HG02759 (cell line): ENCODE measurements around the gene ETV6.

Experiments used
- ATAC-seq: cut with Tn5 transposase; IDR thresholded peaks from one replicate; pipeline ENCODE4 v1.9.1; 2021; ENCODE audit warnings: mild to moderate bottlenecking, moderate library complexity; ENCODE audit not compliant: unreplicated experiment

ETV6 gene

DNA sequence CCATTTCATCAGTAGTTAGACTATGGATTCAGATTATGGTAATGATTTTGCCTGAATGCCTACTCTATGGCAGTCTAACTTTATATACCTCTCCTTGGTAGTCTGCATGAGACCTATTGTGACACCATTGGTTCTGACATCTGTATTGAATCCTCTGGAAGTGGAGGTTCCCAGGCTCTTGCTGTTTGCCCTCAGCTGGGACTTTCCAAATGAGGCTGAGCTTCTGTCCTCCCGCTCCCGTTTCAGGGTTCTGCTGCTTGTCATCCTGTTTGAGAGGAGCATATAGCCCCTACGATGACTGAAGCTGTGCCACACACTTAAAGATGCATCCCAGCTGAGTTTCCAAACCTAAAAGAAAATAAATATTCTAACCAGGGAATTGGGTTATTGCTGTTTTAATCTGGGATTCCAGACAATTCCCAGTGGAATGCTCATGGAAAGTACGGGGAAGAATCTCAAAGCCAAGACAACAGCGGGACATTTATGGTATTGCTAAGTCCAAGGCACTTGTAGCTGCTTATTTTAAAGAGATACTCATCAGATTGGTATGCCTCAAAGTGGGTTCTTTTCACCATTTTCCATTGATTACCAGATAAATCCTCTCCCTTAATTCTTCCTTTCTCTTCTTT lies 105.9 kb downstream of the ETV6 start:
- ATAC-seq = no peak

DNA sequence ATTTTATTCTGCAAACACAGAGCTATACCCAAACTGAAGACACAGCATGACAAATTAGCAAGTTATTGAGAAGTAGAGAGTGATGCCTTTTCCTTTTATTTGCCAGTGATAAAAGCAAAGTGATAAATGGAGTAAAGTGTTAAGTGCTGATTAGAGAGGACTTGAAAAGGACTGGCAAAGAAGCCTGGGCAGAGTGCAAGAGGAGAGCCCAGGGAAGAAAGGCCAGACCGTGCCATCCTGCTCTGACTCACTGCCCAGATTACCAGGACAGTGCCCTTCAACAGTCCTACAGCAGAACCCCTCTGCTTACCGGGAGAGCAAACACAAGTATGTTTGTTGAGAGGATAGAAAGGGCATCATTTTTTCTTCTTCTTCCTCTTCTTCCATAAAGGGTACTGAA lies 106.5 kb downstream of the ETV6 start:
- no peak for ATAC-seq

DNA sequence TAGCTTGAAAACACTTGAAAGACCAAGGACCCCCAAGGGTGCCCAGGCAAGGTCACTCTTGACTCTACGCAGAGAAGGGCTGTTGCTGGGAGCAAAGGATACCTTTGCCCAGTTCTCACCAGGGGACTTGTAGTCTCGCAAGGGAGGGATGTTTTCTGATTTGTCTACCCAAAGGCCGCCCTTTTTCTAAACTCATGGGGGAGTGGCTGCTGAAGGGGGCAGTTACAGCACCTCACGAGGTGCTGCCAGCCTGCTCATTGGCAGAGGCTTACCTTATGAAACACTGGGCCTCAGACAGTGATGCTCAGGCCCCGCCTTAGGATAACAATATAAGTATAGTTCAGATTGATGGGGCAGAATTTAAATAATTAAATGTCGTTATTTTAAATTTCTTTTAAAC lies 107.0 kb downstream of the ETV6 start:
- ATAC-seq = no peak

DNA sequence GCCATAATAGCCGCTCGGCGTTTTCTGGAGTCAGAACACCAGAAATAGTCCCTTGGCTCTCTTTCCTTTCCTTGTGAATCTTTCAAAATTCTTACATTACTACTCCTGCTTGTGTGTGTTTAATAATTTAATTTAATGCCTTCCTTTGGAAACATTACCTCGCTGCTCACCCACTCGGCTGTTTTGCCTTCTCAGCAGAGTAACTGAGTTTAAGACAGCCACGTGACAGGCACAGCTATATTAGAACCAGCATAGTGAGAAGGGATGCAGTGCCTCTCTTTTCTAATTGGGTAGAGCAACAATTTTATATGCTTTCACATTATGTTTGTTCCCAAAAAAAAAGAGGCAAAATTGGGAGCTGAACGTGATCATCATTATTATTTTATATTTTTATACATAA lies 107.6 kb downstream of the ETV6 start:
- ATAC-seq = no peak

DNA sequence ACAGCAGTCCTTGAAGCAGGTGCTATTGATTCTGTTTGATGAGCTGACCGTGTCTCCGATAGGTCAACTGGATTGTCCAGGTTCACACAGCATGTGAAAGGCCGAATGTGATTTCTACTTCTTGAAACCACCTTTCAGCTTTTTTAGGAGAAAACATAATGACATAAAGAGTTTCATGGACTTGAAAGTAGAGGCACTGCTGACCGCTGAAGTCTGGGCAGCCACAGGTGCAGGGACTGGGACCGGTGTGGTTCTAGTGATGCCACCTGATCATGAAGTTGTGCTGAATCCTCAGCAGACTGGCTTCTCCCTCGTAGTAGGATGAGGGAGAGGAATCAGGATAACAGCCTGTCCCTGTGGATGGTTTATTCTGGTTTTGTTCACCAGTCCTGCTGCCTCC lies 108.1 kb downstream of the ETV6 start:
- no peak for ATAC-seq

DNA sequence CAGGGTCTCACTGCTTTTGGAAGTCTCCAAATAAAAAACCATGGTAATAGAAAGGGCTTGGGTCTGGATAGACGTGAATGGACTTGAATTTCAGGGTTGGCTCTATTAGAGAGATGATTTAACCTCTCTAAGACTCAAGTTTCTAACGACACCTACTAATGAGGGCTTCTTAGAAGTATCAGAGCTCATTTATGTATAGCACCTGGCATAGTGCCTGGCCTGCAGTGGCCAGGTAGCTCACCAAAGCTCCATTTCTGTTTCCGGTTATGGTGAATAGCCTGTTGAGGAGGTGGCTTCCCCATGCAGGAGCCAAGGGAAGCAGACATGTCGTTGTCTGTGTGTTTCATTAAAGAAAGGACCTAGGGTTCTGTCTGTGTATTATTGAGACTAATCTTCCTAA lies 108.6 kb downstream of the ETV6 start:
- no peak for ATAC-seq

DNA sequence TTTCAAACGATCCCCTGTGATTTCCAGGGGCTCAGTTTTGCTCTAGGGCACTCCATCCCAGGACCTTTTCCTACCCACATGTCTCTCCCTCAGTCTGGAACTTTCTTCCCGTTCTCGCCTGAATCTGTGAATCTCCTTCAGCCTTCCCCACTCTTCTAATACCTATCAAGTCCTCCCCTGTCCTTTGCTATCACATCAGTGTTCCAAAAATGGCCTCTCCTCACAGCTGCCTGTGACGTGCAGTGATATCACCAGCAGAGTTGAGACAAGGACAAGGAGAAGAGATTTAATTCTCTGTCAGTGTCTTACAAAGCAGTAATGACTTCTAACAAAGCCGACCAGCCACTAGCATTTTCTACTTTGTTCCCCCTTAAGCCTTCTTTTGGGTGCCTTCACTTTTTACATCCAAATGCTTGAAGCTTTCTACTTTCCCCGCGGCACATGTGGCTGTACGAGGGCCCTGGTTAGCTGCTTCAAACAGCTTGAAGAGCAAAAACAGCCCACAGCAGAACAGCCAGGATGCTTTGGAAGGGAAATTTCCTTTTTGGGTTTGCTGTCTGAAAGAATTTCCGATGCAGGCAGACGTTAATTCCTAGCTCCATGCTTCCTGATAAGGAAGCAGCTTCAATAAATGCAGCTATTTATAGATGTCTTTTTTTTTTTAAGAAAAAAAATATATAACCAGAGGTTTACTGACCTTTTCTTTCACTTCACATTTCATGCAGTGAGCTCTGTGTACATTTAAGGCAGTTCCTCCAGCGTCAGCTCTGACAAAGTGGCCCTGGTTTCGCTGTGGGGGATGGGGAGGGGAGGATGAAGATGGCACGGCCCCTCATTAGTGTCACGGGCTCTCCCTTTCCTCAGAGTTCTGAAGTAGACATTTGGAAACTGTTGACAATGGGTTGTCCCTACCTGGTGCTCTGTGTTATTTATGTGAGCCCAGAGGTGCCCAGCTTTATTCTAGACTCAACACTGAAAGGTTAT lies 109.3 kb downstream of the ETV6 start:
- ATAC-seq = peak; percentile 38

DNA sequence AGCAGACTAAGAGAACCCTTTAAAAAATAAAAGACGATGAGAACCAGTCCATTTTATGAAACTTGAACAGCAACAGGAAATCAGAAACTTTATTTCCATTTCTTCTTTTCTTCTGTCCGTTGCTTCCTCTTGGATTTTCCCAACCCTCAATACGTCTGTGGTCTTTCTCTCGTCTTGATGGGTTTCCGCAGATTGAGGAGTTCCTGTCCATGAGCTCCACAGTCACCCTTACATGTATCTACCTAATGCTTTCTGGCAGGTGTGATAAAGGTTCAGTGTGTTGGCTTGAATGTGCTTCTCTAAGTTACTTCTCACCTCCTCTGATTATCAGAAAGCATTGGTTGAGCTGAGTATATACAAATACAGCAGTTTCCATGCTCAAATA lies 110.0 kb downstream of the ETV6 start:
- ATAC-seq = no peak

DNA sequence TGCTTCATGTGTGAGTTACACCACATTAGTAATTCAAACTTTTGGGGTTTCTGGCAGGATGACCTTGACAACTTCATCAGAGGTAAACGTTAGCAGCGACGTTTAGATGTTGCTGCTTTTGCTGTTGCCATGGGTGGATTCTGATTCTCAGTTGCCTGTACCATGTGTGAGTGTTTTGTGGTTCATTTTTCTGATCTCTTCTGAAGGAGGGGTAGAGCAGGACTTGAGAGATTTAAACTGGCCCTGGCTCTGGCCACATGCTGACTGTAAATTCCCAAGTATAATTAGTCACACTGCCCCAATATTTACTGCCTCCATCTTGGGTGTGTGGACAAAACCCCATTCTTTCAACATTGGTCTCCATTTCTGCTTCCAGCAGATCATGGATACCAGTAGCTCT lies 110.4 kb downstream of the ETV6 start:
- ATAC-seq = no peak

DNA sequence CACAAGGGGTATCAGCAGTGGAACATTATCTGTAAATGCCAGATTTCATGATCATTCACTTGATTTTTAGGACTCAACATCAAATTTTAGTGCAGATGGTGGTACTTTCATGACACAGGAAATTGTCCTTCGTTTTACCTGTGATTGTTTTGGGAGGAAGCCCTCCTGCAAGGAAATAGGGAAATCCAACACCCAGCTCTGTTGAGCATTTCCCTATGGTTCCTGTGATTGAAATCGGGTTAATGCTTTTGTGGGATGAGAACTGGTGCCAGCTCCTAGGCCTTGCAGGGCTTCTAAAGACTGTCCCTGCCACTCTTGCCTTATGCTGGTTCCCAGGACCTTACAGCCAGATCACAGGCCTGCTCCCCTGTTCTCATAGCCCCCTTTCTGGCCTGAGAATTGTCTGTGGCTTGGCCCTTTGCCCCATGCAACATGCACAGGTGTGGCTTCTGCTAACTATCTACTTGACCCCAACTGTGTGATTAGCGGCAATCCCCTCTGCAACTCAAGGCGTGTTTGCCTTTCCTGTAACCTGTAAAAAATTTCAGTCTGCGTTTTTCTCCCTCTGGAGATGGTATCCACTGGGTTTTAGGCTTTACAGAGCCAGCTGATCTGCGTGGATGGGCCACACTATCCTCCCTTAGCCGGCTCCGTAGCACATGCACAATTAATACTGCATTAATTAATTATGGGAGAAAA lies 112.5 kb downstream of the ETV6 start:
- ATAC-seq = peak; percentile 58

DNA sequence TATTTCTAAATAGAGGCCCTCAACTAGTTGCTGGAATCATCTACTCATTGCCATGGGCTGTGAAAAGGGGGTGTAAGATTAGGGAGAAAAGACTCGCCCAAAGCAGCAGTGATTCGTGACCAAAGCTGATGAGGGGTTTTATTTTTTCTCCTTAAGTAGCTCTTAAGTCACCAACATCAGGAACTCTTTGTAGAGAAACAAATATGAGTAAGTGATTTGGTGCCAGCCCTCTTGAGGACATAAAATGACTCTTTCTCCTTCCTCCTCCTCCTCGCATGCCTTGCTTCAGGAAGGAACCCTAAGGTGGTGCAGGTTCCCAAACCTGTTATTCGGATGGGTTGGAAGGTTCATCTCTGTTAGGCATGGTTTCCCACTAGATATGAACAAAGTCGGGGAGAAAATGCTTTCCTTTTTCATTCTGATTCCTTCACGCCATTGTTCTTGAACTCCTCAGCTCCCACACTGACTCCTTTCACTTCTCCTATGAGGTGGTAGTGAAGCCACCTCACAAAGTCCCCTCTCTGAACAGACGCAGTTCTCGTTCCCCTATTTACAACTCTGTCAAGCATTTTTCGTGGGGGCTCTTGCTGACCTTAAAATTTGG lies 113.4 kb downstream of the ETV6 start:
- peak; percentile 41 for ATAC-seq

DNA sequence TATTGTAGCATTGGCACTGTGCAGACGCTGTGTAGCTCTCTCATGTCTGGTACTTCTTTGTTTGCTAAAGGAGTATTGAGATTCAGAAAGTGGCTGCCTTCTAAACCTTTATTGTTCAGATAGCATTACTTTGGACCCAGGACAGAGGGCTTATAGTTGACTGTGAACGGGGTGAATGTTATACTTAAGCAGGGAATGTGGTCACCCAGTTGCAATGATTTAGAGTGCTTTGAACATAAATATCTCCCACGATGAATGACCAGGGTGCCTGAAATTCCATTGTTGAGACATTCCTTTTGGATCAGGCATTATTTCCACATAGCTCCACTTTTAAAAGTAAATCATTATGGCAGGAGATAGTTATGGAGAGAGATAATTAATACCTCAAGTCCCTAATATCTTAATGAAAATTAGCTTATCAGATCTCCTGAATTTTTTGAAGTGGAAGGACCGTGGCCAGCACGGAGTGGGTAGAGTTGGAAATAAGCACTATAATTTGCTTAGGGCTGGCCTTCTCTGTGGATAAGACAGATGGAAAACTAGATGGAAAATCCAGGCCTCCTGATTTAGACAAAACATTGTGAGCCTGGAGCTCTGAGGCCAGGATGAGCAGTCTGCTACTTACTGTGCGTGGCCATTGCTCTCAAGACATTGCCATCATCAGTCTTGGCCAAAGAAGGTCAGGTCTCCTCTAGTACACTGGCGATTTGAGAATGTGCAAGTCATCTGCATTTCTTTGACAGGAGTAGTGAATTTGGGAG lies 114.5 kb downstream of the ETV6 start:
- ATAC-seq = no peak

DNA sequence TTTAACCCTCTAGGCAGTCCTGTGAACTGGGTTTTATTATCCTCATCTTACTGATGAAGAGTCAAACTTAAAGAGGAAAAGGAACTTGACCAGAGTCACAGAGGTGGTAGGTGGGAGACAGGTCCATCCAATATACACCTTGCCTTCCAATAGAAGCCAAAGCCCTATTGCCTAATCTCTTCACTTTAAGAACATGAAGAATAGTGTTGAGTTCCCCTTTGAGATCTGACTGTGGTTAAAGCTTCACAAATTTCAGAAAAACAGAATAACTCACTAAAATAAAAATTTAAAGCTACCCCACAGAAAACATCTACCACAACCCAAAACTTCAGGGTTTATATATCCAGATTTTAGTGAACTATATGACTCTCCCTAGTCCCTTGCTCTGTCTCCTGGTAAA lies 115.4 kb downstream of the ETV6 start:
- ATAC-seq = no peak

DNA sequence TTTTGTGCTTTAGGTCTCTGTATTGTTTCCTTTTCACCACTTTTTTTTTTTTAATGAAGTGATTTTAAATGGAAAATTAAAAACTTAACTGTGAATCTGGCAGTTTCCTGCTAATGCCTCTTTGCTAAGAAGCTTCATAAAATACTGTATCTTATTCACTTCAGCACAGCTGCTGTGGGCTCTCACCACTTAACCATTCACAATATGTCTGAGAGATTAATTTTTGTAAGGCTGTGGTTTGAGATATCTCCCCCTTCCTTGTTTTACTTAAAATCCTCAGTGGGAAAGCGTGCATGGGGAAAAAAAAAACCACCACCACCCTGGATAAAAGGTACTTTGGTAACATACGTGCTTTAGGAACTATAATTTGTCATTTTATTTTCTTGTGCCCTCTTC lies 115.9 kb downstream of the ETV6 start:
- no peak for ATAC-seq

DNA sequence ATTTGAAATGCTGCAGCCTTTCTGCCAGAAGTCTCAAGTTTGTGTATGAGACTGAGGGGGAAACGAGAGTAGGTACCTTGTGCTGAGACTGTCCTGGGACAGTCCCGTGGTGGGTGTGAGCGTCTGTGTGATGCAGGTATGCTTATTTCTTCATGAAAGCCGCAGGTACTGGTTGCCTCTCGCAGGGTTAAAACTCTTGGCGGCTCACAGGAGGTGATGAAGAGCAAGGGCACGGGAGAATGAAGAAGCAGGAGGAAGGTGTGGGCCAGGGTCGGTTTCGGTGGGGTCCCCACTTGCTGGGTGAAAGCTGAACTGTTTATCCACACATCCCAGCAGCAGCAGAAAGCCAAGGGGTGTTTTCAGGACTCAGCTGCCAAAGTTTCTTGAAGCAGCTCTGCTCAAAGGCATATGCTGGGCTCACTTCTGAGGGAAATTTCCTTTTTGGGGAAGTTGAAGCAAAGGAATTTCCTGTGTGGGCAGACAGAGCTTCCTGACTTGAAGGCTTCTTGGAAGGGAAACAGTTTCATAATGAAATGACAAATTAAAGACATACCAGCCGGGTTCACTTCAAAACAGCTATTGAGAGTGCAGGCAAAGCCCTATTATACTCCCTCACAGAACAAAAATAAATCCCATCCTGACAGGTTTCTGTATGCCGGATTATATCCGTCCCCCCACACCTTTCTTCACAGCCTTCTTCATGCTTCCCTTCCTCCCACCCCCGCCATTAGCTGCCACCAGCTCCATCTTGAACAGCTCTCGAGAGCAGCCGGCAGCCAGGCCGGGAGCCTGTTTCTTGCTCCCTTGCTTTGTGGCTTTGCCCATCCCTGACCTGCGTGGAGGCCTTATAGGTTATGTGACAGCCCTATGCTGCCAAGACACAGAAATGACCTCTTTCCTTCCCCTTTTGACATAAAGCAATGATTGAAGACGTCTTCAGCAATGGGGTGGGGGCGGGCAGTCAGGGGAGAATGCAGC lies 116.6 kb downstream of the ETV6 start:
- ATAC-seq = peak; percentile 58

DNA sequence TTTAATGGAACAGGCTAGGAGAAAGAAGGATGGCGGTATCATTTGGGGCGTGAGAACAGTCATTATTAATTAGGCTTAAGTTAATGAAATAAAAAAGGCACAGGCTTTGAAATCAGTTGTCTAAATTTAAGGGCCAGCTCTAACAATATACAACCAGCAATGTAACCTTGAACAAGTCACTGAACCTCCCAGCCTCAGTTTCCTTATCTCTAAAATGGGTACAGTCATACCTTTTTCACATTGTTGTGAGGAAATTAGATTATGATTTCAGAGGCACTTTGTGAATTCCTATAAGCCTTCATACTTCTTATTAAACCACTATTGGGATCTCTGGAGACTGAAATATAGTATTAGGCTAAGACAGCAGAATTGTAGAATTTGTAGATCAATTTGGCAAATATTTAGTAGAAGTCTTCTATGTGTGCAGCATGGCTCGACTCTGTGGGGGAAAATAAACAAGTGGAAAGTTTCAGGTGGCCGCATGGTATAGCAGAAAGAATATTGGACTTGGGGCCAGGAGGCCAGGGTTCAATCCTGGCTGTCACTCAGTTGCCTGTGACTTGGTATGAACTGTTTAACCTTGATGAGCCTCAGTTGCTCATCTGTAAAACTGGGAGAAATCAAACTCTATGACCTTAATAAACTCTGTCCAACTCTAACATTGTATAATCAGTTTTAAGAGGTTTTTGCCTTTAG lies 117.7 kb downstream of the ETV6 start:
- ATAC-seq = no peak

DNA sequence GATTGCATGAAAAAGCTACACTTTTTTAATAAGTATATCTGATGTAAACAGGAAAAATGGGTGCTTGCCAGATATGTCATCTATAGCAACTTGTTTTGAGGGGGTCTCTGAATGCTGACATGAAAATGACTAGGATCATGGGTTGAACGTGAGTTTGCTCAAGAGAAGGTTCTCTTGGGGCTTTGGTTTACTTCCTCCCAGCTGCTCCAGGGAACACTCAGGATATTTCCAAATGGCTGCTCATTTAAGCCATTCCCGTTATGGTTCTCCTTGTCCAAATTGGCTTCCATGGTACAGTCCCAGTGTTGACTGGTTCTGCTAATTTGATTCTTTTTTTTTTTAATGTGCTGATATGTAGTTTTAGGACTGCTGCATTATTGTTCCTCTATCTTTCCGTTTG lies 118.3 kb downstream of the ETV6 start:
- ATAC-seq = no peak

DNA sequence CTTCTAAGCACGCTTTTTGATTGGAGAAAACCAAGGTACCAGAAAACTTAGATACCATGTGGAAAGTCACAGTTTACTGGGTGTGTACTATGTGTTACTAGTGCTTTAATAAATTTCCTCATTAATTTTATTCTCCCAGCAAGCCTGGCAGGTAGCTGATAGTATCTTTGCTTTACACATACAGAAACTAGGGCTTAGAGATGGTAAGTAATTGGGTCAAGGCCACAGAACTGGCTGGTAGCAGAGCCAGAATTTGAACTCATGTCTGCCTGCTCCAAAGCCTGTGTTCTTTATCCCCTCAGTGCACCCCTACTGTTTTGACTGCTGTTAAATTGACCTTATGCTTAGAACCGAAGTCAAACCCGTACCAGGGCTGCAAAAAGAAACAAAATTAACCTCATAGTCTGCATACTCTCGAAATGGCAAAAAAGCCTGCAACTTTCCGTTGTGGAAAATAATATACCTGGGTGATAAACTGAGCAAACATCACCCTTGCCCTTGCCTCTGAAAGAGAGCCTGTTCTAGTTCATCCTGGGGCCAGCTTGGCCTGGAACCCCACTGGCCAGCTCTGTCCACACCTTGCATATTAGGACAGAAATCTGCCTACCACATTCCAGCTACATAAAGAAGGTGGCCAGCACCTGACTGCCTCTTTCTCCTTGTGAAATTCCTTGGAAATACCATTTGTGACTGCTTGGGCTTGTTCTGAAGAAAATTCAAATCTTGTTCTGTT lies 118.9 kb downstream of the ETV6 start:
- ATAC-seq = no peak
